HepG2 (cell line): ENCODE results near the gene NEUROD1. TPM values are rescaled to one million over a fixed set of nuclear protein-coding genes. Genes with fewer than 3 reads are reported as not detected.

Experiments used
- ATRX ChIP-seq: sonication (generic); formaldehyde crosslinking; IDR thresholded peaks from 2 replicates; pipeline ENCODE4 v1.4.0; 2020; ENCODE audit warnings: missing genetic modification reagents, borderline replicate concordance
- BRCA1 ChIP-seq: sonication (generic); formaldehyde crosslinking; IDR thresholded peaks from 2 replicates; pipeline ENCODE4 v1.4.0; 2020; ENCODE audit warnings: missing genetic modification reagents
- CAMTA2 ChIP-seq: sonication (generic); formaldehyde crosslinking; IDR thresholded peaks from 2 replicates; pipeline ENCODE4 v1.4.0; 2020; ENCODE audit warnings: mild to moderate bottlenecking, missing genetic modification reagents, borderline replicate concordance
- CHCHD3 ChIP-seq: sonication (generic); formaldehyde crosslinking; IDR thresholded peaks from 2 replicates; pipeline ENCODE4 v1.8.0; 2022; ENCODE audit warnings: mild to moderate bottlenecking, missing genetic modification reagents, moderate library complexity
- DNMT1 ChIP-seq: sonication (generic); formaldehyde crosslinking; IDR thresholded peaks from 2 replicates; pipeline ENCODE4 v1.5.1; 2020; ENCODE audit warnings: mild to moderate bottlenecking, missing genetic modification reagents
- HMGXB3 ChIP-seq: sonication (generic); formaldehyde crosslinking; IDR thresholded peaks from 2 replicates; pipeline ENCODE4 v1.4.0; 2020; ENCODE audit warnings: missing genetic modification reagents, borderline replicate concordance
- MYC ChIP-seq: sonication (generic); formaldehyde crosslinking; IDR thresholded peaks from 2 replicates; pipeline ENCODE4 v1.9.0; 2021; ENCODE audit warnings: missing genetic modification reagents, borderline replicate concordance
- RCOR2 ChIP-seq: IDR thresholded peaks from 2 replicates; pipeline ENCODE4 v1.6.1; 2016; ENCODE audit warnings: missing biosample characterization, missing genetic modification reagents
- SAFB2 ChIP-seq: sonication (generic); formaldehyde crosslinking; IDR thresholded peaks from 2 replicates; pipeline ENCODE4 v1.5.1; 2020; ENCODE audit warnings: missing genetic modification reagents, low read depth, mild to moderate bottlenecking, borderline replicate concordance
- SIX1 ChIP-seq: sonication (generic); formaldehyde crosslinking; IDR thresholded peaks from 2 replicates; pipeline ENCODE4 v1.4.0; 2020; ENCODE audit warnings: missing genetic modification reagents, borderline replicate concordance
- SMYD3 ChIP-seq: sonication (generic); formaldehyde crosslinking; IDR thresholded peaks from 2 replicates; pipeline ENCODE4 v1.8.1; 2023; ENCODE audit warnings: mild to moderate bottlenecking, missing genetic modification reagents
- SP4 ChIP-seq: sonication (generic); formaldehyde crosslinking; IDR thresholded peaks from 2 replicates; pipeline ENCODE4 v1.8.1; 2023; ENCODE audit warnings: mild to moderate bottlenecking, missing genetic modification reagents
- SRY ChIP-seq: sonication (generic); formaldehyde crosslinking; IDR thresholded peaks from 2 replicates; pipeline ENCODE4 v1.8.0; 2022; ENCODE audit warnings: mild to moderate bottlenecking, missing genetic modification reagents
- TOE1 ChIP-seq: sonication (generic); formaldehyde crosslinking; IDR thresholded peaks from 2 replicates; pipeline ENCODE4 v1.4.0; 2020; ENCODE audit warnings: mild to moderate bottlenecking, missing genetic modification reagents
- ZFP1 ChIP-seq: IDR thresholded peaks from 2 replicates; pipeline ENCODE4 v1.6.1; 2016
- ZFX ChIP-seq: sonication (generic); formaldehyde crosslinking; IDR thresholded peaks from 2 replicates; pipeline ENCODE4 v1.4.0; 2020; ENCODE audit warnings: mild to moderate bottlenecking, low read depth, missing genetic modification reagents, moderate library complexity
- ZNF281 ChIP-seq: sonication (generic); formaldehyde crosslinking; IDR thresholded peaks from 2 replicates; pipeline ENCODE4 v1.4.0; 2020; ENCODE audit warnings: missing genetic modification reagents, borderline replicate concordance
- ZNF543 ChIP-seq: sonication (generic); formaldehyde crosslinking; IDR thresholded peaks from 2 replicates; pipeline ENCODE4 v1.4.0; 2020; ENCODE audit warnings: mild to moderate bottlenecking, missing genetic modification reagents
- ZNF580 ChIP-seq: IDR thresholded peaks from 2 replicates; pipeline ENCODE4 v1.6.1; 2016; ENCODE audit warnings: low read depth, borderline replicate concordance
- ZNF607 ChIP-seq: sonication (generic); formaldehyde crosslinking; IDR thresholded peaks from 2 replicates; pipeline ENCODE4 v1.5.1; 2020; ENCODE audit warnings: missing genetic modification reagents, mild to moderate bottlenecking, borderline replicate concordance
- polyA plus RNA-seq, 8 experiments: library from polyadenylated mRNA; depleted of rRNA in 3 of 8; stranded (reverse) in 7 of 8; unstranded in 1 of 8; fragments of >200 nt; fragmentation: Illumina TruSeq in 4 of 8; extraction: Trizol in 4 of 8; gene quantifications; 2 replicates each; pipeline versions ENCODE4 v1.2.1 to v1.2.3, GENCODE V29; 2011 to 2016; ENCODE audit warnings: low read depth in 4 of 8, missing spikeins in 1 of 8, mixed read lengths in 1 of 8; ENCODE audit not compliant: insufficient read depth in 1 of 8
- total RNA-seq, 5 experiments: library from RNA; depleted of rRNA; stranded (reverse); fragments of >200 nt; fragmentation: Illumina TruSeq; extraction: Trizol; gene quantifications; 2 replicates each; pipeline ENCODE4 v1.2.3, GENCODE V29; 2016; ENCODE audit warnings: low read depth in 1 of 5
- TF ChIP-seq, protein P1 (sequence below): sonication (generic); formaldehyde crosslinking; IDR thresholded peaks from 2 replicates; pipeline ENCODE4 v1.4.0; 2020; ENCODE audit warnings: missing genetic modification reagents

NEUROD1 gene
- total and polyA plus RNA-seq, 2 of the 13 experiments (the other 11 are each of a cell fraction or from before 2014, with no cell fraction given), result not detected

GRCh38 chr2:181677912-181678586, 2.3 kb downstream of the NEUROD1 start (continued):
- TF ChIP-seq, protein P1, sequence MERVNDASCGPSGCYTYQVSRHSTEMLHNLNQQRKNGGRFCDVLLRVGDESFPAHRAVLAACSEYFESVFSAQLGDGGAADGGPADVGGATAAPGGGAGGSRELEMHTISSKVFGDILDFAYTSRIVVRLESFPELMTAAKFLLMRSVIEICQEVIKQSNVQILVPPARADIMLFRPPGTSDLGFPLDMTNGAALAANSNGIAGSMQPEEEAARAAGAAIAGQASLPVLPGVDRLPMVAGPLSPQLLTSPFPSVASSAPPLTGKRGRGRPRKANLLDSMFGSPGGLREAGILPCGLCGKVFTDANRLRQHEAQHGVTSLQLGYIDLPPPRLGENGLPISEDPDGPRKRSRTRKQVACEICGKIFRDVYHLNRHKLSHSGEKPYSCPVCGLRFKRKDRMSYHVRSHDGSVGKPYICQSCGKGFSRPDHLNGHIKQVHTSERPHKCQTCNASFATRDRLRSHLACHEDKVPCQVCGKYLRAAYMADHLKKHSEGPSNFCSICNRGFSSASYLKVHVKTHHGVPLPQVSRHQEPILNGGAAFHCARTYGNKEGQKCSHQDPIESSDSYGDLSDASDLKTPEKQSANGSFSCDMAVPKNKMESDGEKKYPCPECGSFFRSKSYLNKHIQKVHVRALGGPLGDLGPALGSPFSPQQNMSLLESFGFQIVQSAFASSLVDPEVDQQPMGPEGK (CRISPR knock-in tag), result peak; percentile 43; the same call in 1 of the 2 replicates
- TF ChIP-seq ZNF281 (CRISPR knock-in tag), result peak; percentile 80; the same call in 1 of the 2 replicates
- 0 out of 2 replicates have a peak, but pooled peaks have one; percentile 49 for TF ChIP-seq ZNF607
- TF ChIP-seq SRY (CRISPR knock-in tag), result peak; percentile 98
- TF ChIP-seq BRCA1 (CRISPR knock-in tag), result peak; percentile 96
- TF ChIP-seq SP4 (CRISPR knock-in tag), result peak; percentile 61
- TF ChIP-seq HMGXB3 (CRISPR knock-in tag), result peak; percentile 81
- no peak; the same call in 1 of the 2 replicates for TF ChIP-seq ZNF543 (CRISPR knock-in tag)
- TF ChIP-seq ZFP1 (CRISPR knock-in tag), result no peak
- peak; percentile 34; the same call in 1 of the 2 replicates for TF ChIP-seq MYC
- TF ChIP-seq SIX1 (CRISPR knock-in tag), result peak; percentile 65
- no peak for TF ChIP-seq CAMTA2
- TF ChIP-seq SMYD3 (CRISPR knock-in tag), result 0 out of 2 replicates have a peak, but pooled peaks have one; percentile 59
- TF ChIP-seq ZNF580 (CRISPR knock-in tag), result peak; percentile 93; the same call in 1 of the 2 replicates
- TF ChIP-seq TOE1 (CRISPR knock-in tag), result peak; percentile 77; the same call in 1 of the 2 replicates
- TF ChIP-seq CHCHD3 (CRISPR knock-in tag), result peak; percentile 81; the same call in 1 of the 2 replicates
- no peak for TF ChIP-seq DNMT1
- no peak for TF ChIP-seq ZFX (CRISPR knock-in tag)
- no peak for TF ChIP-seq RCOR2 (CRISPR knock-in tag)
- no peak for TF ChIP-seq SAFB2
- no peak for TF ChIP-seq ATRX (CRISPR knock-in tag)
